ENCODE data around the gene UIMC1. TPM values are rescaled to one million over a fixed set of nuclear protein-coding genes. Genes with fewer than 3 reads are reported as not detected.
"Not testable (repeated sequence)": the region's sequence is repeated elsewhere in the genome, so short reads cannot be mapped to it uniquely, and the experiment has no call there.

UIMC1 gene
- total RNA-seq, 1 experiment from 2014 or later = 53.0 TPM

GRCh38 chr5:177003649-177004048 is 2.9 kb downstream of the UIMC1 start:
- H2BK20ac ChIP-seq (ENCODE audit: low read depth, low read length, poor library complexity, severe bottlenecking) = no peak overlapping the region
- WGBS (ENCODE audit: extremely low coverage, insufficient read length, low lambda C conversion rate) = no CpG with 5 or more reads among the region's 5 CpGs
- H4K5ac ChIP-seq (ENCODE audit: insufficient read length, low read depth, low read length) = no peak overlapping the region
- no peak overlapping the region for H4K8ac ChIP-seq (replicated peaks; ENCODE audit: insufficient read length, low read depth, low read length)
- H4K91ac ChIP-seq (ENCODE audit: insufficient read length, low read depth, low read length) = no peak overlapping the region
- no peak for DNase-seq
- Mint-ChIP-seq H3K4me3 (no peak overlapping the region; a peak in 1 of 5 replicates), H3K4me1 (peaks cover 17 to 18% of the 10 kb centered on the region in 2 experiments), H3K27me3 (ENCODE audit: low read depth) (no peaks in the 10 kb centered on the region), H3K9me3 (no peaks in the 10 kb centered on the region; a peak in 2 of 5 replicates), H3K36me3 (ENCODE audit: insufficient read depth in 1 of 3, low read depth in 3 of 3) (peaks cover 11 to 20% (median 17%) of the 10 kb centered on the region in 3 experiments), H3K27ac (peak overlapping the region in 1 of 3 experiments; percentile 82; a peak in 2 of 7 replicates)
- peaks cover 5% of the 10 kb centered on the region for H3K23me2 ChIP-seq (ENCODE audit: insufficient read length, low read depth, low read length, poor library complexity, severe bottlenecking)
- H4K20me1 ChIP-seq (ENCODE audit: control insufficient read depth, insufficient read depth, insufficient read length) = no peaks in the 10 kb centered on the region
- H3T11ph ChIP-seq (ENCODE audit: low read length) = no peak overlapping the region
- H3K9ac ChIP-seq (ENCODE audit: extremely low read depth, insufficient read length, low read length) = no peak overlapping the region
- H3K4me2 ChIP-seq (ENCODE audit: insufficient read depth, insufficient read length, low read length) = no peak overlapping the region
- no peak overlapping the region for H2BK15ac ChIP-seq (ENCODE audit: low read depth, low read length)
- peaks cover 37% of the 10 kb centered on the region for H3K79me2 ChIP-seq (ENCODE audit: insufficient read depth, low read length)
- TF ChIP-seq CTCF (conservative IDR thresholded peaks at IDR 0.05) = no peak
- no peak overlapping the region for H2AK5ac ChIP-seq (ENCODE audit: insufficient read length, low read length)
- no peak overlapping the region for H3K27ac ChIP-seq (ENCODE audit: insufficient read length, low read depth, low read length)
- H3K23ac ChIP-seq (ENCODE audit: insufficient read length, low read depth, low read length) = no peak overlapping the region
- no peaks in the 10 kb centered on the region for H3K9me3 ChIP-seq (ENCODE audit: control insufficient read depth, low read depth, low read length)
- H3K18ac ChIP-seq (ENCODE audit: insufficient read length, low read depth, low read length) = no peak overlapping the region
- no peaks in the 10 kb centered on the region for H3K27me3 ChIP-seq (ENCODE audit: insufficient read depth, low read length)
- no peak overlapping the region for H2BK120ac ChIP-seq (ENCODE audit: low read depth, low read length, poor library complexity, severe bottlenecking)
- no peak overlapping the region for H2BK5ac ChIP-seq (ENCODE audit: insufficient read length, low read length)
- peaks cover 20% of the 10 kb centered on the region for H3K79me1 ChIP-seq (ENCODE audit: insufficient read depth, low read depth, low read length, poor library complexity, severe bottlenecking)
- H2BK12ac ChIP-seq (ENCODE audit: insufficient read length, low read depth, low read length) = no peak overlapping the region
- H3K4me1 ChIP-seq (ENCODE audit: insufficient read depth, low read length) = no peaks in the 10 kb centered on the region
- no peak overlapping the region for H3K4ac ChIP-seq (ENCODE audit: low read depth, low read length)
- no peak overlapping the region for H3K14ac ChIP-seq (ENCODE audit: insufficient read depth, low read length)
- no peak overlapping the region for H2AFZ ChIP-seq (ENCODE audit: low read length)
- H3K56ac ChIP-seq (ENCODE audit: insufficient read length, low read depth, low read length) = no peak overlapping the region

DNA sequence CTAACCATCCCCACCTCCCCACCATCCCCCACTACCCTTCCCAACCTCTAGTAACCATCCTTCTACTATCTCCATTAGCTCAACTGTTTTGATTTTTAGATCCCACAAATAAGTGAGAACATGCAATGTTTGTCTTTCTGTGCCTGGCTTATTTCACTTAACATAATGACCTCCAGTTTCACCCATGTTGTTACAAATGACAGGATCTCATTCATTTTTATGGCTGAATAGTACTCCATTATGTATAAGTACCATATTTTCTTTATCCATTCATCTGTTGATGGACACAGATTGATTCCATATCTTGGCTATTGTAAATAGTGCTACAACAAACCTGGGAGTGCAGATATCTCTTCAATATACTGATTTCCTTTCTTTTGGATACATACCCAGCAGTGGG is 7.1 kb downstream of the UIMC1 start:
- not testable (repeated sequence) for H2AK5ac ChIP-seq (ENCODE audit: insufficient read length, low read length); H3K9ac ChIP-seq (ENCODE audit: extremely low read depth, insufficient read length, low read length); H3K27ac ChIP-seq (ENCODE audit: insufficient read length, low read depth, low read length); H3K23ac ChIP-seq (ENCODE audit: insufficient read length, low read depth, low read length); H4K5ac ChIP-seq (ENCODE audit: insufficient read length, low read depth, low read length); H3K56ac ChIP-seq (ENCODE audit: insufficient read length, low read depth, low read length); H3T11ph ChIP-seq (ENCODE audit: low read length); H2BK20ac ChIP-seq (ENCODE audit: low read depth, low read length, poor library complexity, severe bottlenecking); H3K18ac ChIP-seq (ENCODE audit: insufficient read length, low read depth, low read length); H2BK15ac ChIP-seq (ENCODE audit: low read depth, low read length); H2AFZ ChIP-seq (ENCODE audit: low read length); DNase-seq; H3K4ac ChIP-seq (ENCODE audit: low read depth, low read length); H3K27me3 ChIP-seq (ENCODE audit: insufficient read depth, low read length); H2BK120ac ChIP-seq (ENCODE audit: low read depth, low read length, poor library complexity, severe bottlenecking); H3K9me3 ChIP-seq (ENCODE audit: control insufficient read depth, low read depth, low read length); H2BK12ac ChIP-seq (ENCODE audit: insufficient read length, low read depth, low read length); H3K14ac ChIP-seq (ENCODE audit: insufficient read depth, low read length); H3K27me3 Mint-ChIP-seq (ENCODE audit: low read depth); H2BK5ac ChIP-seq (ENCODE audit: insufficient read length, low read length); H4K91ac ChIP-seq (ENCODE audit: insufficient read length, low read depth, low read length); H4K20me1 ChIP-seq (ENCODE audit: control insufficient read depth, insufficient read depth, insufficient read length); H3K23me2 ChIP-seq (ENCODE audit: insufficient read length, low read depth, low read length, poor library complexity, severe bottlenecking); H3K4me3 Mint-ChIP-seq; H3K27ac Mint-ChIP-seq; H3K4me1 ChIP-seq (ENCODE audit: insufficient read depth, low read length); H4K8ac ChIP-seq (replicated peaks; ENCODE audit: insufficient read length, low read depth, low read length); H3K4me2 ChIP-seq (ENCODE audit: insufficient read depth, insufficient read length, low read length)
- peaks cover 17% of the 10 kb centered on the region for H3K79me1 ChIP-seq (ENCODE audit: insufficient read depth, low read depth, low read length, poor library complexity, severe bottlenecking)
- Mint-ChIP-seq H3K36me3 (ENCODE audit: insufficient read depth in 1 of 3, low read depth in 3 of 3) (peaks cover 27 to 37% (median 29%) of the 10 kb centered on the region in 3 experiments), H3K9me3 (peaks cover 7 to 11% of the 10 kb centered on the region in 2 experiments), H3K4me1 (peaks cover 18 to 22% of the 10 kb centered on the region in 2 experiments)
- H3K79me2 ChIP-seq (ENCODE audit: insufficient read depth, low read length) = peaks cover 44% of the 10 kb centered on the region

Data from H9 (cell line).